Dermis blood vessel endothelial cell (primary cell): ENCODE measurements around the gene RPUSD3. TPM values are rescaled to one million over a fixed set of nuclear protein-coding genes. Genes with fewer than 3 reads are reported as not detected.
A peak's percentile ranks its signal among the peaks of the same experiment; 100 is the strongest.

ENCODE experiments used
- DNase-seq: peaks from one replicate; pipeline ENCODE4 v3.0.0; 2010
- total RNA-seq: library from RNA; depleted of rRNA; stranded (reverse); fragments of >200 nt; gene quantifications from 2 replicates; pipeline ENCODE4 v1.2.3, GENCODE V29; 2014

Gene RPUSD3
- total RNA-seq, 1 donor from 2014 or later = 28.9 TPM

DNA sequence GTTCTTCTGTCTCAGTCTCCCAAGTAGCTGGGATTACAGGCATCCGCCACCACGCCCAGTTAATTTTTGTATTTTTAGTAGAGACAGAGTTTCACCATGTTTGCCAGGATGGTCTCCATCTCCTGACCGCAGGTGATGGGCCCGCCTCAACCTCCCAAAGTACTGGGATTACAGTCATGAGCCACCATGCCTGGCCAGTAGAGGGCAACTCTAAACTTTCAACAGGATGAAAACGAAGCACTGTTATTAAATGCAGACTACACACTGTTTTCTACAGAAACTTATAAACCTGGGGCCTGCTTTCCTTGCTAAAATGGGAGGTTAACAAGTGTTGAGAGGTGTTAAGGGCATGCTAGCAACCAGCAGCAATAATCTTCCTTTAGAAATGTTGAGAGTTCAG, 43.3 kb downstream of the RPUSD3 start:
- DNase-seq = peak; percentile 25

DNA sequence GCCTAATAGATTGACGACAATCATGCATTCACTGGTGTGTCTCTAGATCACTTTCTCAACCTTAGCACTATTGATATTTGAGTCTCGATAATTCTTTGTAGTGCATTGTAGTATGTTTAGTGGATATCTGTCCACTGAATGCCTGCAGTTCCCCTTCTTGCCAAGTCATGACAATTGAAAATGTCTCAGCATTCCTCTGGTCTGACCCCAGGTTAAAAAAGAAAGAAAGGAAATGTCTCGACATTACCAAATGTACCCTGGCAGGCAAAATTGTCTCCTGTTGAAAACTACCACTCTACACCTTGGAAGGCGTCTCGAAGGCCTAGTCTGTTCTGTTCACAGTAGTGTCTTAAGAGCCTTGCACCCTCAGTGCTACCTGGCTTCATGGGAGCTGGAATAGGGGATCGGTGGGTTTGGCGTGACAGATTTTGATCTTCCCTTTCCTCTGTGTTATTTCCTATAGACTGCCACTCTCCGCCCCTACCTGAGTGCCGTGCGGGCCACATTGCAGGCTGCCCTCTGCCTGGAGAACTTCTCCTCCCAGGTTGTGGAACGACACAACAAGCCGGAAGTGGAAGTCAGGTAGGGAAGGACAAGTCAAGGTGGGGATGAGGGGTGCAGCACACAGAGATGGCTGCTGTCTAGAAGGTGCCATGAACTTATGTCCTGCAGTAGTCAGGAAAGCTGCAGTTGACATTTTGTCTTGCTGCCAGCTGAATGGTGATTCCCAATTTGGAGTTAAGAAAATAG, 46.4 kb downstream of the RPUSD3 start:
- DNase-seq = peak; percentile 51

DNA sequence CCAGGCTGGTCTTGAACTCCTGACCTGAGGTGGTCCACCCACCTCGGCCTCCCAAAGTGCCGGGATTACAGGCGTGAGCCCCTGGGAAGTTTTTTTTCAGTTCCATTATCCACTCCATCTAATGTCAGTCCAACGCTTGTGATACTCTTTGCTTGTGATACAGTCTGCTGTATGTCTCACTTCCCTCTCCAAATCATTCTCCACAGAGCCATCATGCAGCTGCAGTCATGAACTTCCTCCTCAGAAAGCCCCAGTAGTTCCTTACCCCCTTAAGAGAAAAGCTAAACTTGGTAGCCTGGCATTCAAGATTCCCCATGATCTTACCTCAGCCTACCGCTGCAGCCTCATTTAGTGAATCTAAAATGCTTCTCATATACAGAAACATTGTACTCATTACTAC, 48.6 kb downstream of the RPUSD3 start:
- no peak for DNase-seq

DNA sequence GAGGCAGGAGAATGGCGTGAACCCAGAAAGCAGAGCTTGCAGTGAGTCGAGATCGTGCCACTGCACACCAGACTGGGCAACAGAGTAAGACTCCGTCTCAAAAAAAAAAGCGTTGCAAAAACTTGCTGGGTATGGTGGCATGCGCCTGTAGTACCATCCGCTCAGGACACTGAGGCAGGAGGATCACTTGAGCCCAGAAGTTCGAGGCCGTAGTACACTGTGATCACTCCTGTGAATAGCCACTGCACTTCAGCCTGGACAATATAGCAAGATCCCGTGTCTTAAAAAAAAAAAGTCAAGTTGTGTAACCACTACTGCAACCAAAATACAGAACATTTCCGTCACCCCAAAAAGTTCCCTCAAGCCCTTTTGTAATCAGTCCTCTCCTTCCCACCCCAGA, 49.4 kb downstream of the RPUSD3 start:
- DNase-seq = no peak

DNA sequence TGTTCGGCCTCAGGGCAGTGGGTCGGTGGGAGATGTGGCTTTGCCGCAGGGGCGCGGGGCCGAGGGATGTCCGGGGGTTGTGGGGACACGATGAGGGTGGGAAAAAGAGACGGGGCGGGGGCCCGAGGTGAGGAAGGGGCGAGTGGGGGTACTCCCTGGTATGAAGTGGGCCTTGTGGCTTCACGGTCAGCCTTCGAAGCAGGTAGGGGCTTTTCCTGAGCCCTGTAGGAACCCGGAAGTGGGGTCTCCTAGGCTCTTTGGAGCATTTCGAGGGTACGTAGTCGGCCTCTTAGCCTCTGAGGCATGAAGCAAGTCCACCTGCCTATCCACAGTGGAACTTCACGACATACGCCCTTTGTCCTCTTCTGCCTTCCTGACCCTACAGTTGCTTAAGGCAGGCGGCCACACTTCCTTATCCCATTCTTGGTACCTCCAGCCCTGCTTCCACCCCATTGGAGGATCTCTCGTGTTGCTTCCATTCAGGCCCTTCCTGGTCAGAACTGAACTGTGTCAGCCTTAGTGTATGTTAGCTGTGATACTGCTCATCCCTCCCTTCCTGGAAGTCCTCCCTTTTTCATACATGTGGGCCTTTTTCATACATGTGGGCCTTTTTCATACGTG, 50.5 kb downstream of the RPUSD3 start:
- peak; percentile 69 for DNase-seq

DNA sequence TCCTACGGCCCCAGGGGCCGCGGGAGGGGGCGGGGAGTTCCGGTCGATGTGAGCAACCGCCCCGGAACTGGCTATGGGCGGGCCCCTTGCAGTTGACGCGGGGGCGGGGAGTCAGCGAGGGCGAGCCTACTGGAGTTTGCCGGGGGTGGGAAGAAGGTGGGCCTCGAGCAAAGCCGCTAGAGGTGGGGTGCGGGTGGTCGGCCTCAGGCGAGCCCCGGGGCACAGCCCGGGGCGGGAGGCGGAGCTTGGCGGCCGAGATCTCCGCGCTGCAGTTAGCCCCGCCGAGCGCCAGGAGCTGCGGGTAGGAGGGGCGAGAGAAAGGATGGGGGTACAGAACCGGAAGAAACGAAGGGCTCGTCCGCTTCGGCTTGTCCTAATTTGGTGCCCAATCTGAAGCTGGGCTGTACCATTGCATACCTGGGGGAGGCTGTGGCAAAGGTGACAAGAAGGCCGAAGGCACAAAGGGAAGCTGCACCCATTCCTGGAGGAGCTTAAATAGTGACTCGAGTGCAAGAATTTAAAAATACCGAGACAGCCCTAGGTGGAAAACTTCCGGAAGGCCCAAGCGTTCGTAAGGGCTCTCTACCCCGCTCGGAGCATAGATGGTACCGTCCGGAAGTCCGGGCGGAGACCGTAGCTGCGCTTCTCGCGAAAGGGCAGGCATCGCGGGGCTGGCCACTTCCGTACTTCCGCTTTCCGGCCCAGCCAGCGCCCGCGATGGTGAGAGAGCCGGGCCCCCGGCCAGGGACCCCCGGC, 51.2 kb downstream of the RPUSD3 start, which contains the start of the genes ARPC4 and TADA3:
TSS of gene ARPC4 (plus strand) at position 678 of the 756 bp plus-strand sequence. CDS start at position 718, 40 bp downstream.
TSS of gene TADA3 (minus strand) at position 69 of the 756 bp plus-strand sequence. CDS start 1,007 bp downstream, outside the sequence.
- peak; percentile 96 for DNase-seq

DNA sequence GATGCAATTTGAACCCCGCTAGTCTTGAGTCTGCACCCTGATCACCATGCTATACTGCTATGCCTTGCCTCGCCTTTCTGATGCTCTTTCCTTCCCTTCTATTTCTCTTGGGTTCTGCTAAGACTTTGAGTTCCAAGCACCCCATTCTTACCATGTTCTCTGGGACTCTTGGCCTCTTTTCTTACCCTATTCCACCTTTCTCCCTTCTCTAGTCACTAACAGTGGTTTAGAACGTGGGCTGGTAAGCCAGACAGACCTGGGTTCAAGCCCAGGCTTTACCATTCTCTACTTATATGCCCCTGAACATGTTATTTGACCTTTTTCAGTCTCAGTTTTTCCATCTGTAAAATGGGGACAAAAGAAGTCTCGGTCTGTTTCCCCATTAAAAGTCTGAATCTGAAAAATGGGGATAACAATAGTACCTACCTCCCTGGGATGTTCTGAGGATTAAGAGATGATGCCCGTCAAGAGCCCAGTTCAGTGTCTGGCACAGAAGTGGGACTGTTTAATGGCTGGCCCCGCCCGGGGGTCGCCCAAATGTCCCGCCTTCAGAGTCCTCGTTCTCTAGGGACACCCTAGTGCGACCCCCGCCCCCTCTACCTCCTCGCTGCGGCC, 51.9 kb downstream of the RPUSD3 start:
- no peak for DNase-seq

DNA sequence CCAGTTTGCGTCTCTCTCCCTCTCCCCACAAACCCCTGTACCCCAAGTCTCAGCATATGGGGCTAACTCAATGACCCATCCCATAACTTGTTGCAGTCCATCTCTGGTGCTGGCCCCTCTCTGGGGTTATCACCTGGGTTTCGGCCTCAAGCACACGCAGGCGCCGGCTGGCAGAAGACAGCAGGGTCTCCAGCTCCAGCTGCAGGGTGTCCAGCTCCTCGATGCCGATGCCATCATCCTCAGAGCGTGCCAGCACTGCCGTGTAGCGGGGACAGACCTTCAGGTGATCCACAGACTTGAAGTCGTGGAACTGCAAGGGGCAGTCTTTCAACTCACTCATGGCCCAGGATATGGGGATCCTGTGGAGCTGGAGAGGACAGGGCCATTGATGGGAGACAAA, 52.7 kb downstream of the RPUSD3 start:
- no peak for DNase-seq

Other genes with a start within 250 kb of the RPUSD3 start
- gene MTMR14, start 194.5 kb downstream of the RPUSD3 start, total RNA-seq = 80.2 and 83.7 TPM in 2 replicates
- gene CPNE9, start 140.2 kb downstream of the RPUSD3 start, total RNA-seq = not detected in 2 replicates
- gene BRPF1, start 112.3 kb downstream of the RPUSD3 start, total RNA-seq = 24.8 and 29.3 TPM in 2 replicates
- 15.5 and 16.6 TPM in 2 replicates for gene OGG1, start 94.1 kb downstream of the RPUSD3 start, total RNA-seq
- gene CAMK1, start 74.1 kb downstream of the RPUSD3 start, total RNA-seq = 34.7 and 40.3 TPM in 2 replicates
- 39.5 and 60.6 TPM in 2 replicates for gene TADA3, start 51.5 kb downstream of the RPUSD3 start, total RNA-seq
- gene ARPC4, start 50.9 kb downstream of the RPUSD3 start, total RNA-seq = 210 and 309 TPM in 2 replicates
- 9.3 and 20.3 TPM in 2 replicates for gene TTLL3, start 33.7 kb downstream of the RPUSD3 start, total RNA-seq
- not detected in 2 replicates for gene CIDEC, start 36.2 kb upstream of the RPUSD3 start, total RNA-seq
- gene JAGN1, start 46.6 kb upstream of the RPUSD3 start, total RNA-seq = 31.6 and 39.5 TPM in 2 replicates
- 0.14 and 0.17 TPM in 2 replicates for gene IL17RE, start 58.8 kb upstream of the RPUSD3 start, total RNA-seq
- 20.4 and 25.4 TPM in 2 replicates for gene IL17RC, start 73.1 kb upstream of the RPUSD3 start, total RNA-seq
- 33.1 and 50.4 TPM in 2 replicates for gene CRELD1, start 89.8 kb upstream of the RPUSD3 start, total RNA-seq
- 0.68 and 0.84 TPM in 2 replicates for gene PRRT3, start 108.4 kb upstream of the RPUSD3 start, total RNA-seq
- gene EMC3, start 142.8 kb upstream of the RPUSD3 start, total RNA-seq = 44.6 and 121 TPM in 2 replicates
- 15.0 and 37.2 TPM in 2 replicates for gene FANCD2, start 182.4 kb upstream of the RPUSD3 start, total RNA-seq